CD4-positive, CD25-positive, alpha-beta regulatory T cell (primary cell): ENCODE measurements around the gene RFESD. TPM values are rescaled to one million over a fixed set of nuclear protein-coding genes. Genes with fewer than 3 reads are reported as not detected.

ENCODE experiments used
- ATAC-seq, 2 donors: fragments of 150-1000 bp; cut with Tn5 transposase; one replicate each; pipeline ENCODE4 v1.10.0; 2021; ENCODE audit warnings: low read depth in 2 of 2, moderate number of reproducible peaks in 2 of 2, moderate library complexity in 1 of 2
- DNase-seq, 3 donors: peaks; one replicate each; pipeline versions ENCODE4 v3.0.0 to v3.0.0-alpha.2; 2012 to 2022; ENCODE audit warnings: mixed read lengths in 1 of 3
- H3K27ac ChIP-seq: one replicate; pipeline ENCODE4 v1.7.0; 2013; ENCODE audit warnings: mild to moderate bottlenecking, low read length; ENCODE audit not compliant: insufficient read depth, poor library complexity, severe bottlenecking
- H3K27me3 ChIP-seq: one replicate; pipeline ENCODE4 v1.7.0; 2013; ENCODE audit warnings: low read length; ENCODE audit not compliant: control insufficient read depth, insufficient read depth
- H3K36me3 ChIP-seq: one replicate; pipeline ENCODE4 v1.7.0; 2013; ENCODE audit warnings: mild to moderate bottlenecking, low read length, moderate library complexity; ENCODE audit not compliant: control insufficient read depth, insufficient read depth
- H3K4me1 ChIP-seq: 2 replicates; pipeline ENCODE4 v1.7.0; 2013; ENCODE audit warnings: mild to moderate bottlenecking, low read length; ENCODE audit not compliant: insufficient read depth, control insufficient read depth, poor library complexity, severe bottlenecking
- H3K4me3 ChIP-seq: one replicate; pipeline ENCODE4 v1.7.0; 2013; ENCODE audit warnings: low read depth, mild to moderate bottlenecking, low read length, moderate library complexity
- H3K9me3 ChIP-seq, 2 experiments: 1 replicate in 1 of 2; 2 replicates in 1 of 2; pipeline ENCODE4 v1.7.0; 2013; ENCODE audit warnings: low read length in 2 of 2, mild to moderate bottlenecking in 1 of 2, moderate library complexity in 1 of 2; ENCODE audit not compliant: control insufficient read depth in 2 of 2
- H3K27ac Mint-ChIP-seq, 3 donors: one replicate each; pipeline ENCODE4 v1.8.0; 2020 to 2022; ENCODE audit warnings: mild to moderate bottlenecking in 3 of 3, mixed read lengths in 3 of 3, moderate library complexity in 2 of 3
- H3K27me3 Mint-ChIP-seq: one replicate; pipeline ENCODE4 v1.8.0; 2022; ENCODE audit warnings: mild to moderate bottlenecking, mixed read lengths
- H3K36me3 Mint-ChIP-seq: one replicate; pipeline ENCODE4 v1.8.0; 2020; ENCODE audit warnings: mixed read lengths
- H3K4me1 Mint-ChIP-seq, 4 donors: one replicate each; pipeline ENCODE4 v1.8.0; 2020 to 2022; ENCODE audit warnings: mixed read lengths in 4 of 4, mild to moderate bottlenecking in 1 of 4
- H3K4me3 Mint-ChIP-seq, 4 donors: one replicate each; pipeline ENCODE4 v1.8.0; 2020 to 2022; ENCODE audit warnings: mild to moderate bottlenecking in 4 of 4, mixed read lengths in 4 of 4, moderate library complexity in 3 of 4
- H3K9me3 Mint-ChIP-seq, 7 donors: one replicate each; pipeline ENCODE4 v1.8.0; 2020 to 2022; ENCODE audit warnings: mixed read lengths in 7 of 7, mild to moderate bottlenecking in 3 of 7, moderate library complexity in 2 of 7
- polyA plus RNA-seq, 4 donors: library from polyadenylated mRNA; unstranded; fragments of 300-500 nt; fragmentation: Illumina TruSeq; gene quantifications; one replicate each; pipeline ENCODE4 v1.2.3, GENCODE V29; 2021
- total RNA-seq: library from RNA; stranded (reverse); gene quantifications from one replicate; pipeline ENCODE4 v1.2.3, GENCODE V29; 2022

RFESD gene
- total and polyA plus RNA-seq, 5 donors from 2014 or later = 2.2 to 12.1 (median 10.0) TPM

- Histone ChIP-seq H3K9me3 (peaks cover 0 to 12% of the 10 kb centered on the region in 2 experiments), H3K36me3 (no peaks in the 10 kb centered on the region), H3K4me1 (no peaks in the 10 kb centered on the region), H3K27ac (no peak overlapping the region), H3K27me3 (no peaks in the 10 kb centered on the region), H3K4me3 (no peak overlapping the region)
- Mint-ChIP-seq H3K4me3 (no peak overlapping the region), H3K27me3 (peaks cover 10% of the 10 kb centered on the region), H3K36me3 (peaks cover 6% of the 10 kb centered on the region), H3K27ac (no peak overlapping the region), H3K9me3 (peaks cover 0 to 9% (median 6%) of the 10 kb centered on the region in 7 donors), H3K4me1 (peaks cover 0 to 2% (median 0%) of the 10 kb centered on the region in 4 donors)
- ATAC-seq = no peak
- no peak for DNase-seq
These were observed 35.2 kb upstream of the RFESD start for GRCh38 chr5:95611396-95611795.

GRCh38 chr5:95613514-95613913 is 33.1 kb upstream of the RFESD start:
- no peaks in the 10 kb centered on the region for H3K36me3 ChIP-seq
- no peak overlapping the region for H3K27ac ChIP-seq
- no peaks in the 10 kb centered on the region for H3K4me1 ChIP-seq
- peaks cover 2% of the 10 kb centered on the region for H3K27me3 ChIP-seq
- ATAC-seq (no peak), DNase-seq (no peak)
- no peak overlapping the region for H3K4me3 Mint-ChIP-seq
- peaks cover 6% of the 10 kb centered on the region for H3K36me3 Mint-ChIP-seq
- H3K27me3 Mint-ChIP-seq = peaks cover 6% of the 10 kb centered on the region
- no peak overlapping the region for H3K4me3 ChIP-seq
- peaks cover 0 to 9% (median 6%) of the 10 kb centered on the region in 7 donors for H3K9me3 Mint-ChIP-seq
- H3K9me3 ChIP-seq = peaks cover 0 to 12% of the 10 kb centered on the region in 2 experiments
- H3K27ac Mint-ChIP-seq = no peak overlapping the region
- peaks cover 0 to 2% (median 1%) of the 10 kb centered on the region in 4 donors for H3K4me1 Mint-ChIP-seq

GRCh38 chr5:95615164-95615467 is 31.5 kb upstream of the RFESD start:
- ATAC-seq (no peak), DNase-seq (no peak)
- Mint-ChIP-seq H3K27me3 (peaks cover 13% of the 10 kb centered on the region), H3K9me3 (peaks cover 0 to 9% (median 7%) of the 10 kb centered on the region in 7 donors), H3K36me3 (peaks cover 6% of the 10 kb centered on the region), H3K4me1 (peaks cover 6 to 17% (median 11%) of the 10 kb centered on the region in 4 donors), H3K4me3 (no peak overlapping the region), H3K27ac (no peak overlapping the region)
- Histone ChIP-seq H3K4me1 (peaks cover 9% of the 10 kb centered on the region), H3K9me3 (peaks cover 0 to 12% of the 10 kb centered on the region in 2 experiments), H3K4me3 (no peak overlapping the region), H3K27me3 (peaks cover 5% of the 10 kb centered on the region), H3K27ac (no peak overlapping the region), H3K36me3 (no peaks in the 10 kb centered on the region)

- H3K36me3 Mint-ChIP-seq = peaks cover 6% of the 10 kb centered on the region
- H3K4me1 ChIP-seq = peaks cover 24% of the 10 kb centered on the region
- peaks cover 0 to 12% of the 10 kb centered on the region in 2 experiments for H3K9me3 ChIP-seq
- H3K4me3 ChIP-seq = no peak overlapping the region
- no peak overlapping the region for H3K27ac ChIP-seq
- H3K27me3 ChIP-seq = peaks cover 5% of the 10 kb centered on the region
- H3K27me3 Mint-ChIP-seq = peaks cover 17% of the 10 kb centered on the region
- ATAC-seq (no peak), DNase-seq (no peak)
- H3K9me3 Mint-ChIP-seq = peaks cover 1 to 9% (median 7%) of the 10 kb centered on the region in 7 donors
- no peak overlapping the region for H3K27ac Mint-ChIP-seq
- H3K36me3 ChIP-seq = no peaks in the 10 kb centered on the region
- H3K4me1 Mint-ChIP-seq = peaks cover 7 to 21% (median 18%) of the 10 kb centered on the region in 4 donors
- peak overlapping the region in 1 of 4 donors; percentile 57 for H3K4me3 Mint-ChIP-seq
These were observed 29.5 kb upstream of the RFESD start for GRCh38 chr5:95617057-95617456.

- no peaks in the 10 kb centered on the region for H3K36me3 ChIP-seq
- H3K4me1 ChIP-seq = peaks cover 29% of the 10 kb centered on the region
- no peaks in the 10 kb centered on the region for H3K9me3 ChIP-seq
- H3K27ac Mint-ChIP-seq = peak overlapping the region in 1 of 3 donors; percentile 18
- no peak overlapping the region for H3K27ac ChIP-seq
- H3K4me3 ChIP-seq = peak overlapping the region; percentile 54
- peaks cover 3% of the 10 kb centered on the region for H3K36me3 Mint-ChIP-seq
- DNase-seq (no peak), ATAC-seq (no peak)
- peaks cover 13 to 35% (median 24%) of the 10 kb centered on the region in 4 donors for H3K4me1 Mint-ChIP-seq
- H3K27me3 ChIP-seq = peaks cover 5% of the 10 kb centered on the region
- peaks cover 17% of the 10 kb centered on the region for H3K27me3 Mint-ChIP-seq
- peak overlapping the region; percentile 85 to 95 (median 90) for H3K4me3 Mint-ChIP-seq
- H3K9me3 Mint-ChIP-seq = peaks cover 0 to 6% (median 0%) of the 10 kb centered on the region in 7 donors
These were observed 27.5 kb upstream of the RFESD start for GRCh38 chr5:95619096-95619495.

- Mint-ChIP-seq H3K4me1 (peaks cover 13 to 37% (median 24%) of the 10 kb centered on the region in 4 donors), H3K27me3 (peaks cover 20% of the 10 kb centered on the region), H3K36me3 (peaks cover 7% of the 10 kb centered on the region), H3K9me3 (peaks cover 0 to 6% (median 0%) of the 10 kb centered on the region in 7 donors), H3K27ac (peak overlapping the region in 2 of 3 donors; percentile 18 to 67), H3K4me3 (peak overlapping the region; percentile 82 to 95 (median 90))
- Histone ChIP-seq H3K27me3 (peaks cover 5% of the 10 kb centered on the region), H3K27ac (no peak overlapping the region), H3K4me3 (peak overlapping the region; percentile 54), H3K36me3 (no peaks in the 10 kb centered on the region), H3K4me1 (peaks cover 29% of the 10 kb centered on the region), H3K9me3 (no peaks in the 10 kb centered on the region)
- ATAC-seq = no peak
- no peak for DNase-seq
These were observed 27.0 kb upstream of the RFESD start for GRCh38 chr5:95619514-95620029.

GRCh38 chr5:95620030-95620869 is 26.3 kb upstream of the RFESD start, which contains the start of gene GPR150:
Gene GPR150 (plus strand): TSS chr5:95620087. CDS start chr5:95620276, 189 bp downstream.
- H3K4me3 Mint-ChIP-seq = peak within 1 kb of the TSS; percentile 85 to 95 (median 90)
- peak within 1 kb of the TSS in 2 of 3 donors; percentile 18 to 67 for H3K27ac Mint-ChIP-seq

More at GRCh38 chr5:95620030-95620869, 26.3 kb upstream of the RFESD start, which contains the start of gene GPR150:
- no peak within 1 kb of the TSS for H3K27ac ChIP-seq
- ATAC-seq (peak; percentile 80 to 83), DNase-seq (peak; percentile 39 to 78 (median 52))
- peaks cover 15% of the 10 kb centered on the region for H3K27me3 Mint-ChIP-seq
- peaks cover 7% of the 10 kb centered on the region for H3K36me3 Mint-ChIP-seq
- H3K9me3 Mint-ChIP-seq = peaks cover 0 to 6% (median 0%) of the 10 kb centered on the region in 7 donors
- H3K4me3 ChIP-seq = peak within 1 kb of the TSS; percentile 54
- H3K36me3 ChIP-seq = no peaks in the 10 kb centered on the region
- H3K4me1 Mint-ChIP-seq = peaks cover 13 to 37% (median 23%) of the 10 kb centered on the region in 4 donors
- peaks cover 5% of the 10 kb centered on the region for H3K27me3 ChIP-seq
- H3K4me1 ChIP-seq = peaks cover 29% of the 10 kb centered on the region
- H3K9me3 ChIP-seq = no peaks in the 10 kb centered on the region
